Left ventricle myocardium inferior (tissue), 1 donor: Measurements from ENCODE around the gene GTF3C4. TPM values are rescaled to one million over a fixed set of nuclear protein-coding genes. Genes with fewer than 3 reads are reported as not detected.

Experiments used
- DNase-seq: peaks from one replicate; pipeline ENCODE4 v3.0.0-alpha.2; 2020
- H3K27ac ChIP-seq: fragments of 200-600 bp; replicated peaks from 2 replicates; pipeline ENCODE4 v1.8.0; 2021
- H3K27me3 ChIP-seq: fragments of 200-600 bp; 2 replicates; pipeline ENCODE4 v1.8.0; 2021; ENCODE audit warnings: low read depth
- H3K36me3 ChIP-seq: fragments of 200-600 bp; 2 replicates; pipeline ENCODE4 v1.8.0; 2021
- H3K4me1 ChIP-seq: fragments of 200-600 bp; 2 replicates; pipeline ENCODE4 v1.8.0; 2021
- H3K4me3 ChIP-seq: fragments of 200-600 bp; 2 replicates; pipeline ENCODE4 v1.8.0; 2021; ENCODE audit warnings: mild to moderate bottlenecking, moderate library complexity
- H3K9me3 ChIP-seq: fragments of 200-600 bp; replicated peaks from 2 replicates; pipeline ENCODE4 v1.8.0; 2021
- CTCF ChIP-seq: fragments of 200-600 bp; IDR thresholded peaks from 2 replicates; pipeline ENCODE4 v1.8.0; 2021; ENCODE audit warnings: antibody characterized with exemption, mild to moderate bottlenecking, borderline replicate concordance
- intact Hi-C: fragments of 100-400 bp; cut with micrococcal nuclease; formaldehyde crosslinking; loops from one replicate; pipeline ENCODE4 v1.11.0; 2022
- long read RNA-seq: library from polyadenylated mRNA; unstranded; transcript quantifications from one replicate; pipeline ENCODE4 v2.0.0, GENCODE V29; 2021
- total RNA-seq: library from RNA; stranded (reverse); fragmentation: NEBNext Ultra II Directional; extraction: Animal tissue kit (Norgen Biotek cat#: 25700); gene quantifications from one replicate; pipeline ENCODE4 v1.2.1, GENCODE V29; 2021
- donor health status: DM: no; HTN: yes; CAD: no; lungs with severe emphysema.

GTF3C4 gene
- 8.4 TPM for total RNA-seq
- long read RNA-seq, full-length matches to known transcripts: 17 of 21 reads
- long read RNA-seq, partial matches to known transcripts: 2 of 21 reads
- long read RNA-seq, other reads (novel, unspliced or antisense): 2 of 21 reads

DNA sequence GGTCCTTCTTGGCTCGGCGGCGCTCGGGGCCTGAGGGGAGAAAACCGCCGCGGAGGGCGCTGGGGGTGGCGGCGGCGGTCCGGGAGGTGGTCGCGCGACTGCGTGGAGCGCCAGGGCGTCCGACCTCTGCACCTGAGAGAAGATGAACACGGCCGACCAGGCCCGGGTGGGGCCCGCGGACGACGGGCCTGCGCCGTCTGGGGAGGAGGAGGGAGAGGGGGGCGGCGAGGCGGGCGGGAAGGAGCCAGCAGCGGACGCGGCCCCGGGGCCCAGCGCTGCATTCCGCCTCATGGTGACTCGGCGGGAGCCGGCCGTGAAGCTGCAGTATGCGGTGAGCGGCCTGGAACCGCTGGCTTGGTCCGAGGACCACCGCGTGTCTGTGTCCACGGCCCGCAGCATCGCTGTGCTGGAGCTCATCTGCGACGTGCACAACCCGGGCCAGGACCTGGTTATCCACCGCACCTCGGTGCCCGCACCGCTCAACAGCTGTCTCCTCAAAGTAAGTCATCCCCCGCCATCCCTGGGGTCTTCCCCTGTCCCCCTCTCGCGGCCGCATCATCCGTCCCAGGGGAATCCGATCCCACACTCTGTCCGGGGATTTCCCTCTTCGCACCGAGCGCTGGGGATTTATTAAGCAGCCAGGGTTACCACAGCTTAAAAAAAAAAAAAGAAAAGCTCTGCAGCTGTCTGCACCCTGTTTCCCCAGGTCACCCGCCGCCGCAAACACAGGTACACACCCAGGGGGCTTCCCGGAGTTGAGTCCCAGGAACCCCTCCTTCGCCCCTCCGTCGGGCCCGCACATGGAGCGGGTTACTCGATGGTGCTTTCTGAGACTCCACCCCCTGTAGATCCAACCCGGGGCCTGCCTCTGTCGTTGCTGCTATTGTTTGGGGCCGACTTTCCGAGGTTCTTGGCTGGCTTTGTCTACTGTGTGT is at the start of gene GTF3C4:
GTF3C4 (plus strand) TSS at position 8 of the 935 bp plus-strand sequence; CDS start at position 143, 135 bp downstream.
- Histone ChIP-seq H3K4me1 (peaks cover 67% of the 10 kb centered on the region), H3K27ac (peak within 1 kb of the TSS; percentile 99), H3K36me3 (no peaks in the 10 kb centered on the region), H3K27me3 (no peaks in the 10 kb centered on the region), H3K4me3 (peak within 1 kb of the TSS; percentile 95), H3K9me3 (no peaks in the 10 kb centered on the region)
- no peak for TF ChIP-seq CTCF
- no peak for DNase-seq
- intact Hi-C loops: no loop called here

DNA sequence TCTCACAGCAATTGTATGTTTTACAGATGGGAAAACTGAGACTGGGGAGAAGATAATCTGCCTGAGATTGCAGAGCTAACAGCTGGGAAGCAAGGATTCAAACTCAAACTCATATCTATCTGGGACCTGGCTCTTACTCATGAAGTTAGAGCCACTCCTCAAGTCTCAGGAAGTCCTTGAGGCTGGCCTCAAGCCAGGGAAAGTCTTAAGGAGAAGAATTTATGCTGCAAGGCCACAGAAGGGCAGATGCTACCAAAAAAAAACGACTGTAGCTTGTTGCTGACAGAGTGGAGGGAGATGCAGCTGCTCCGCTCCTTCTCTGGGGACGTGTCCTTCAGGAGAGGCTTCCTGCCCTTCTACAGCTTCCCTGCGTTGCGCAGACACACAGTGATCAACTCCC is 48.1 kb upstream of the GTF3C4 start:
- intact Hi-C loops: no loop called here
- Histone ChIP-seq H3K4me1 (no peaks in the 10 kb centered on the region), H3K27ac (no peak overlapping the region), H3K36me3 (peaks cover 61% of the 10 kb centered on the region), H3K27me3 (no peaks in the 10 kb centered on the region), H3K4me3 (no peak overlapping the region), H3K9me3 (no peaks in the 10 kb centered on the region)
- no peak for DNase-seq
- no peak for TF ChIP-seq CTCF

- peaks cover 66% of the 10 kb centered on the region for H3K36me3 ChIP-seq
Measured at GRCh38 chr9:132626285-132626684, 44.0 kb upstream of the GTF3C4 start.

GRCh38 chr9:132627106-132627505 is 43.2 kb upstream of the GTF3C4 start:
- H3K27me3 ChIP-seq: no peaks in the 10 kb centered on the region
- no peaks in the 10 kb centered on the region for H3K9me3 ChIP-seq
- no peak overlapping the region for H3K4me3 ChIP-seq
- intact Hi-C loops: no loop called here
- no peaks in the 10 kb centered on the region for H3K4me1 ChIP-seq
- TF ChIP-seq CTCF: no peak
- no peak for DNase-seq
- peaks cover 70% of the 10 kb centered on the region for H3K36me3 ChIP-seq
- no peak overlapping the region for H3K27ac ChIP-seq

More at GRCh38 chr9:132626285-132626684, 44.0 kb upstream of the GTF3C4 start:
- Histone ChIP-seq H3K27ac (no peak overlapping the region), H3K4me1 (no peaks in the 10 kb centered on the region), H3K4me3 (no peak overlapping the region), H3K27me3 (no peaks in the 10 kb centered on the region), H3K9me3 (no peaks in the 10 kb centered on the region)
- no peak for DNase-seq
- no peak for TF ChIP-seq CTCF
- intact Hi-C loops: no loop called here

DNA sequence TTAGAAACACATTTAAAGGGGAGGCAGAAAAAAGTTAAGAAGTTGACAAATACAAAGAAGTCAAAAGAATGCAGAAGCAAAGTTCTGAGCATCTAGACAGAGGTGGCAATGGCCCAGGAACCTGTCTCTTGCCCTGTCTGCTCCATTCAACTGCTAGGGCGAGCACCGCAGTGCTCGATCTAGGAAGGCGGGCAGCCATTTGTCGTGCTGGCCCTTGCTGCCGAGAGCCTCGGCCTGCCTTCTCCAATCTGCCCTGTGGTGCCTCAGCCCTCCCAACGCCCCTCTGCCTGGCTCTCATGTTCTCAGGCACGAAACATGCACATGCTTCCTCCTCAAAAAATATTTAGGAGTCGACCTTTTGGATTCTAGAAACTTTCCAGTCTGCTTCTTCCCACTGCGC is 42.7 kb upstream of the GTF3C4 start:
- H3K9me3 ChIP-seq: no peaks in the 10 kb centered on the region
- H3K4me3 ChIP-seq: no peak overlapping the region
- H3K36me3 ChIP-seq: peaks cover 66% of the 10 kb centered on the region
- no peaks in the 10 kb centered on the region for H3K4me1 ChIP-seq
- intact Hi-C loops: no loop called here
- H3K27me3 ChIP-seq: no peaks in the 10 kb centered on the region
- no peak for DNase-seq
- TF ChIP-seq CTCF: no peak
- H3K27ac ChIP-seq: no peak overlapping the region
